Stomach (tissue), 4 donors: Measurements from ENCODE around the gene KCTD5.
"Not testable (repeated sequence)": the region's sequence is repeated elsewhere in the genome, so short reads cannot be mapped to it uniquely, and the experiment has no call there.

Source experiments
- POLR2A ChIP-seq, 4 donors: fragments of 450-650 bp; IDR thresholded peaks; one replicate each; pipeline ENCODE4 v1.6.1; 2016; ENCODE audit warnings: antibody characterized with exemption in 4 of 4, control low read depth in 2 of 4, mild to moderate bottlenecking in 1 of 4, moderate library complexity in 1 of 4
- TF ChIP-seq, protein P1 (sequence below), 7 experiments: fragments of 450-650 bp in 4 of 7; fragments of 200-600 bp in 3 of 7; sonication (generic) in 3 of 7; IDR thresholded peaks; one replicate each; pipeline ENCODE4 v1.5.1; 2016 to 2019; ENCODE audit warnings: antibody characterized with exemption in 7 of 7, control low read depth in 2 of 7, mild to moderate bottlenecking in 1 of 7

DNA sequence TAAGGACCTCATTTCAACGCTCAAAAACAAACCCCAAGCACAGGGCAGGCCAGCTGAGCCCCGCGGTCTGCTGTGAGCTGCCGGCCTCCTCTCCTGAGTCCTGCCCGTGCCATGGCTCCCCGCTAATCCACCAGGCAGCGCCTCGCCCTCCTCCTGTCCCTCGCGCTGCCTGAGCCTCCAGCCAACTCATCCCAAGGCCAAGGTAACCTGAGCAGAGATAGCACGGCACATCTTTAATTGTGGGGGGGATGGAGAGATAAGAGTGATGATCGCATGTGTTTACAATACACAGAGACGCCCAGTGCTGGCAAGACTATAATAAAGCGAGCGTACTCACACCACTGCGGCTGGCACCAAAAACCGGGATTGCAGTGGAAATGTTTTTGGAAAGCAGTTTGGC is 39.8 kb upstream of the KCTD5 start:
- TF ChIP-seq, protein P1, sequence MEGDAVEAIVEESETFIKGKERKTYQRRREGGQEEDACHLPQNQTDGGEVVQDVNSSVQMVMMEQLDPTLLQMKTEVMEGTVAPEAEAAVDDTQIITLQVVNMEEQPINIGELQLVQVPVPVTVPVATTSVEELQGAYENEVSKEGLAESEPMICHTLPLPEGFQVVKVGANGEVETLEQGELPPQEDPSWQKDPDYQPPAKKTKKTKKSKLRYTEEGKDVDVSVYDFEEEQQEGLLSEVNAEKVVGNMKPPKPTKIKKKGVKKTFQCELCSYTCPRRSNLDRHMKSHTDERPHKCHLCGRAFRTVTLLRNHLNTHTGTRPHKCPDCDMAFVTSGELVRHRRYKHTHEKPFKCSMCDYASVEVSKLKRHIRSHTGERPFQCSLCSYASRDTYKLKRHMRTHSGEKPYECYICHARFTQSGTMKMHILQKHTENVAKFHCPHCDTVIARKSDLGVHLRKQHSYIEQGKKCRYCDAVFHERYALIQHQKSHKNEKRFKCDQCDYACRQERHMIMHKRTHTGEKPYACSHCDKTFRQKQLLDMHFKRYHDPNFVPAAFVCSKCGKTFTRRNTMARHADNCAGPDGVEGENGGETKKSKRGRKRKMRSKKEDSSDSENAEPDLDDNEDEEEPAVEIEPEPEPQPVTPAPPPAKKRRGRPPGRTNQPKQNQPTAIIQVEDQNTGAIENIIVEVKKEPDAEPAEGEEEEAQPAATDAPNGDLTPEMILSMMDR (IDR thresholded peaks at IDR 0.05) = not testable (repeated sequence)
- TF ChIP-seq POLR2A (IDR thresholded peaks at IDR 0.05) = not testable (repeated sequence)
